Stomach (tissue), 9 donors: ENCODE data around the gene SEPTIN12. TPM values are rescaled to one million over a fixed set of nuclear protein-coding genes. Genes with fewer than 3 reads are reported as not detected.

Experiments
- DNase-seq, 2 donors: peaks; one replicate each; pipeline versions ENCODE4 v3.0.0 to v3.0.0-alpha.2; 2013 to 2019
- H3K27ac ChIP-seq, 5 donors: fragments of 200-600 bp in 4 of 5; sonication (generic) in 4 of 5; one replicate each; pipeline ENCODE4 v1.5.1; 2013 to 2019; ENCODE audit warnings: mild to moderate bottlenecking in 1 of 5, moderate library complexity in 1 of 5
- H3K27me3 ChIP-seq, 3 donors: fragments of 200-600 bp; sonication (generic); one replicate each; pipeline ENCODE4 v1.5.1; 2017 to 2019; ENCODE audit warnings: mixed run types in 1 of 3
- H3K36me3 ChIP-seq, 4 donors: fragments of 200-600 bp; sonication (generic); 1 replicate in 3 of 4; 2 replicates in 1 of 4; pipeline ENCODE4 v1.5.1; 2016 to 2019
- H3K4me1 ChIP-seq, 4 donors: fragments of 200-600 bp; sonication (generic); one replicate each; pipeline ENCODE4 v1.5.1; 2016 to 2019
- H3K4me3 ChIP-seq, 4 donors: fragments of 200-600 bp; sonication (generic) in 3 of 4; one replicate each; pipeline ENCODE4 v1.5.1; 2016 to 2019; ENCODE audit warnings: mild to moderate bottlenecking in 1 of 4
- H3K9me3 ChIP-seq, 4 donors: fragments of 200-600 bp; sonication (generic); one replicate each; pipeline ENCODE4 v1.5.1; 2016 to 2019
- CTCF ChIP-seq, 7 experiments: fragments of 450-650 bp in 4 of 7; fragments of 200-600 bp in 3 of 7; sonication (generic) in 3 of 7; IDR thresholded peaks; one replicate each; pipeline ENCODE4 v1.5.1; 2016 to 2019; ENCODE audit warnings: antibody characterized with exemption in 7 of 7, control low read depth in 2 of 7, mild to moderate bottlenecking in 1 of 7
- EP300 ChIP-seq: sonication (generic); formaldehyde crosslinking; IDR thresholded peaks from one replicate; pipeline ENCODE4 v1.6.1; 2017; ENCODE audit warnings: antibody characterized with exemption
- POLR2A ChIP-seq, 4 donors: fragments of 450-650 bp; IDR thresholded peaks; one replicate each; pipeline ENCODE4 v1.6.1; 2016; ENCODE audit warnings: antibody characterized with exemption in 4 of 4, control low read depth in 2 of 4, mild to moderate bottlenecking in 1 of 4, moderate library complexity in 1 of 4
- POLR2AphosphoS5 ChIP-seq, 3 donors: sonication (generic); formaldehyde crosslinking; IDR thresholded peaks; one replicate each; pipeline ENCODE4 v1.6.1; 2016; ENCODE audit warnings: antibody characterized with exemption in 3 of 3
- WGBS, 5 donors: extraction: QIAGEN DNeasy Blood & Tissue Kit in 3 of 5; methylation state at CpG; one replicate each; pipeline versions ENCODE4 v1.1.5 to v1.1.7; 2013 to 2018; 5-methylcytosine and 5-hydroxymethylcytosine counted together
- intact Hi-C: fragments of 100-400 bp; cut with DNase I; formaldehyde crosslinking; loops from one replicate; pipeline ENCODE4 v1.15.1; 2023; ENCODE audit warnings: low total_unique reads
- polyA plus RNA-seq, 3 donors: library from polyadenylated mRNA; stranded (reverse); fragments of 200-250 nt; gene quantifications; one replicate each; pipeline ENCODE4 v1.2.3, GENCODE V29; 2013
- total RNA-seq, 5 donors: library from RNA; depleted of rRNA; stranded (reverse); fragments of >200 nt; gene quantifications; one replicate each; pipeline versions ENCODE4 v1.1.0 to v1.2.3, GENCODE V29; 2014 to 2016
- donor health status: healthy with polysubstance abuse.
- donor health status: Bipolar disorder and iron deficiency.
- donor health status: healthy.

SEPTIN12 gene
- total and polyA plus RNA-seq, 8 donors = not detected

- Histone ChIP-seq H3K9me3 (no peaks in the 10 kb centered on the region), H3K4me3 (peak overlapping the region; percentile 96 to 98 (median 97)), H3K27me3 (no peaks in the 10 kb centered on the region), H3K27ac (peak overlapping the region; percentile 80 to 93 (median 88)), H3K36me3 (peaks cover 0 to 20% (median 12%) of the 10 kb centered on the region in 4 donors), H3K4me1 (peaks cover 6 to 23% (median 20%) of the 10 kb centered on the region in 4 donors)
- DNase-seq = peak; percentile 91 to 96
- intact Hi-C loops = no loop called here
- TF ChIP-seq POLR2AphosphoS5 (IDR thresholded peaks at IDR 0.05) (peak in 1 of 3 donors; percentile 25), POLR2A (IDR thresholded peaks at IDR 0.05) (no peak)
- WGBS, 5 donors = 6 to 9% (median 7%) methylated on average over 28 to 38 of the region's 38 CpGs
Measured at GRCh38 chr16:4734730-4735535, 53.2 kb downstream of the SEPTIN12 start.

- H3K4me3 ChIP-seq = peak within 1 kb of the TSS; percentile 96 to 98 (median 97)
- no peaks in the 10 kb centered on the region for H3K9me3 ChIP-seq
- intact Hi-C loops = no loop called here
- peaks cover 6 to 23% (median 20%) of the 10 kb centered on the region in 4 donors for H3K4me1 ChIP-seq
- no peak for TF ChIP-seq POLR2A (IDR thresholded peaks at IDR 0.05)
- TF ChIP-seq POLR2AphosphoS5 (IDR thresholded peaks at IDR 0.05) = peak; percentile 51 to 95 (median 77)
- peaks cover under 1 to 28% (median 19%) of the 10 kb centered on the region in 4 donors for H3K36me3 ChIP-seq
- peak; percentile 97 to 98 for DNase-seq
- peak within 1 kb of the TSS; percentile 80 to 93 (median 88) for H3K27ac ChIP-seq
- WGBS, 5 donors = 0 to 1% (median 0%) methylated on average over 38 to 70 of the region's 70 CpGs
- no peaks in the 10 kb centered on the region for H3K27me3 ChIP-seq
Measured at GRCh38 chr16:4734063-4734729, 53.9 kb downstream of the SEPTIN12 start, which contains the start of the genes ANKS3 and DNAAF8. Gene ANKS3, minus strand, starts transcription at chr16:4734271. Its CDS starts 4,122 bp downstream, at chr16:4730149. Gene DNAAF8, plus strand, starts transcription at chr16:4734537. Its CDS starts 1,978 bp downstream, at chr16:4736515.

- Histone ChIP-seq H3K27me3 (no peaks in the 10 kb centered on the region), H3K27ac (peak overlapping the region; percentile 80 to 93 (median 88)), H3K4me3 (peak overlapping the region; percentile 96 to 98 (median 97)), H3K36me3 (peaks cover 5 to 33% (median 24%) of the 10 kb centered on the region in 4 donors), H3K4me1 (peaks cover 6 to 23% (median 20%) of the 10 kb centered on the region in 4 donors), H3K9me3 (no peaks in the 10 kb centered on the region)
- 0 to 1% (median 0%) methylated on average over 17 to 19 of the region's 19 CpGs for WGBS, 5 donors
- TF ChIP-seq POLR2A (IDR thresholded peaks at IDR 0.05) = no peak
- TF ChIP-seq POLR2AphosphoS5 (IDR thresholded peaks at IDR 0.05) = no peak
- no peak for DNase-seq
- intact Hi-C loops = no loop called here
Measured at GRCh38 chr16:4733747-4734062, 54.4 kb downstream of the SEPTIN12 start.

- no peaks in the 10 kb centered on the region for H3K9me3 ChIP-seq
- WGBS, 5 donors = 20 to 30% (median 22%) methylated on average over 17 of the region's 17 CpGs
- TF ChIP-seq POLR2AphosphoS5 (IDR thresholded peaks at IDR 0.05) (no peak), EP300 (no peak), POLR2A (IDR thresholded peaks at IDR 0.05) (no peak), CTCF (IDR thresholded peaks at IDR 0.05) (no peak)
- peaks cover 6 to 23% (median 20%) of the 10 kb centered on the region in 4 donors for H3K4me1 ChIP-seq
- H3K36me3 ChIP-seq = peaks cover 9 to 37% (median 28%) of the 10 kb centered on the region in 4 donors
- H3K4me3 ChIP-seq = peak overlapping the region; percentile 96 to 98 (median 97)
- peak overlapping the region in 3 of 5 donors; percentile 86 to 90 (median 88) for H3K27ac ChIP-seq
- DNase-seq = no peak
- intact Hi-C loops = no loop called here
- H3K27me3 ChIP-seq = no peaks in the 10 kb centered on the region
Measured at GRCh38 chr16:4733211-4733742, 54.9 kb downstream of the SEPTIN12 start.

- intact Hi-C loops = no loop called here
- no peaks in the 10 kb centered on the region for H3K9me3 ChIP-seq
- 92 to 94% (median 94%) methylated on average over 14 to 15 of the region's 15 CpGs for WGBS, 5 donors
- no peak for TF ChIP-seq CTCF (IDR thresholded peaks at IDR 0.05)
- no peak for TF ChIP-seq EP300
- TF ChIP-seq POLR2AphosphoS5 (IDR thresholded peaks at IDR 0.05) = no peak
- no peak for TF ChIP-seq POLR2A (IDR thresholded peaks at IDR 0.05)
- no peak for DNase-seq
- peaks cover under 1 to 15% (median 13%) of the 10 kb centered on the region in 4 donors for H3K4me1 ChIP-seq
- no peaks in the 10 kb centered on the region for H3K27me3 ChIP-seq
- no peak overlapping the region for H3K4me3 ChIP-seq
- peaks cover 23 to 71% (median 62%) of the 10 kb centered on the region in 4 donors for H3K36me3 ChIP-seq
- H3K27ac ChIP-seq = no peak overlapping the region
Measured at GRCh38 chr16:4729876-4730275, 58.3 kb downstream of the SEPTIN12 start.
